Measurements from ENCODE around the gene PTPRG. TPM values are rescaled to one million over a fixed set of nuclear protein-coding genes. Genes with fewer than 3 reads are reported as not detected.
A peak's percentile ranks its signal among the peaks of the same experiment; 100 is the strongest.

The PTPRG gene
- polyA plus RNA-seq, 3 donors: not detected

- Histone ChIP-seq H3K9ac (ENCODE audit: insufficient read depth, low read length, poor library complexity, severe bottlenecking) (no peak overlapping the region), H3K9me3 (replicated peaks in 1 of 2; ENCODE audit: control insufficient read depth in 1 of 2, insufficient read depth in 1 of 2, low read length in 2 of 2) (no peaks in the 10 kb centered on the region), H3K4me2 (replicated peaks; ENCODE audit: extremely low read depth, low read length, poor library complexity, severe bottlenecking) (no peak overlapping the region), H2AFZ (ENCODE audit: insufficient read depth, low read depth, low read length, poor library complexity, severe bottlenecking) (no peak overlapping the region), H3K27me3 (ENCODE audit: control insufficient read depth in 2 of 2, insufficient read depth in 2 of 2, low read length in 2 of 2) (no peaks in the 10 kb centered on the region), H3K4me1 (ENCODE audit: control insufficient read depth in 1 of 2, insufficient read depth in 2 of 2, low read length in 2 of 2) (no peaks in the 10 kb centered on the region), H3K79me2 (ENCODE audit: insufficient read depth, low read length) (no peaks in the 10 kb centered on the region), H3K4me3 (replicated peaks in 1 of 3; ENCODE audit: low read depth in 2 of 3, low read length in 3 of 3) (no peak overlapping the region), H4K20me1 (ENCODE audit: insufficient read depth, low read length) (no peaks in the 10 kb centered on the region), H3K36me3 (replicated peaks in 1 of 2; ENCODE audit: control insufficient read depth in 1 of 2, insufficient read depth in 2 of 2, low read length in 2 of 2) (no peaks in the 10 kb centered on the region), H3K27ac (ENCODE audit: low read depth in 1 of 2, low read length in 2 of 2) (no peak overlapping the region)
- WGBS (ENCODE audit: insufficient coverage): no CpG with 5 or more reads among the region's 1 CpG
- no peaks in the 10 kb centered on the region for H3K36me3 Mint-ChIP-seq
- no peaks in the 10 kb centered on the region for H3K4me1 Mint-ChIP-seq
- intact Hi-C loops (cut with micrococcal nuclease): no loop called here
- no peak for DNase-seq
- no peaks in the 10 kb centered on the region for H3K9me3 Mint-ChIP-seq
- H3K27ac Mint-ChIP-seq: no peak overlapping the region
- peaks cover 2 to 3% (median 2%) of the 10 kb centered on the region in 3 donors for H3K27me3 Mint-ChIP-seq (ENCODE audit: low read depth in 3 of 3)
- H3K4me3 Mint-ChIP-seq: no peak overlapping the region
- TF ChIP-seq CTCF (IDR thresholded peaks at IDR 0.05): no peak
These were observed 770.6 kb downstream of the PTPRG start for GRCh38 chr3:62332017-62332416.

GRCh38 chr3:62332835-62333244 is 771.5 kb downstream of the PTPRG start:
- H3K9ac ChIP-seq (ENCODE audit: insufficient read depth, low read length, poor library complexity, severe bottlenecking): no peak overlapping the region
- H2AFZ ChIP-seq (ENCODE audit: insufficient read depth, low read depth, low read length, poor library complexity, severe bottlenecking): no peak overlapping the region
- no peaks in the 10 kb centered on the region for H3K27me3 ChIP-seq (ENCODE audit: control insufficient read depth in 2 of 2, insufficient read depth in 2 of 2, low read length in 2 of 2)
- Mint-ChIP-seq H3K27me3 (ENCODE audit: low read depth in 3 of 3) (peaks cover under 1 to 3% (median 2%) of the 10 kb centered on the region in 3 donors), H3K4me3 (no peak overlapping the region), H3K9me3 (no peaks in the 10 kb centered on the region), H3K36me3 (no peaks in the 10 kb centered on the region), H3K27ac (no peak overlapping the region), H3K4me1 (no peaks in the 10 kb centered on the region)
- H3K4me3 ChIP-seq (replicated peaks in 1 of 3; ENCODE audit: low read depth in 2 of 3, low read length in 3 of 3): no peak overlapping the region
- H3K4me1 ChIP-seq (ENCODE audit: control insufficient read depth in 1 of 2, insufficient read depth in 2 of 2, low read length in 2 of 2): no peaks in the 10 kb centered on the region
- no peak for DNase-seq
- no CpG with 5 or more reads among the region's 2 CpGs for WGBS (ENCODE audit: insufficient coverage)
- H3K9me3 ChIP-seq (replicated peaks in 1 of 2; ENCODE audit: control insufficient read depth in 1 of 2, insufficient read depth in 1 of 2, low read length in 2 of 2): no peaks in the 10 kb centered on the region
- peak; percentile 78 for TF ChIP-seq CTCF (IDR thresholded peaks at IDR 0.05)
- no peak overlapping the region for H3K4me2 ChIP-seq (replicated peaks; ENCODE audit: extremely low read depth, low read length, poor library complexity, severe bottlenecking)
- no peaks in the 10 kb centered on the region for H4K20me1 ChIP-seq (ENCODE audit: insufficient read depth, low read length)
- no peak overlapping the region for H3K27ac ChIP-seq (ENCODE audit: low read depth in 1 of 2, low read length in 2 of 2)
- intact Hi-C loops (cut with micrococcal nuclease): no loop called here
- no peaks in the 10 kb centered on the region for H3K36me3 ChIP-seq (replicated peaks in 1 of 2; ENCODE audit: control insufficient read depth in 1 of 2, insufficient read depth in 2 of 2, low read length in 2 of 2)
- H3K79me2 ChIP-seq (ENCODE audit: insufficient read depth, low read length): no peaks in the 10 kb centered on the region
